ENCODE measurements around the gene TMA7B.

Gene TMA7B

DNA sequence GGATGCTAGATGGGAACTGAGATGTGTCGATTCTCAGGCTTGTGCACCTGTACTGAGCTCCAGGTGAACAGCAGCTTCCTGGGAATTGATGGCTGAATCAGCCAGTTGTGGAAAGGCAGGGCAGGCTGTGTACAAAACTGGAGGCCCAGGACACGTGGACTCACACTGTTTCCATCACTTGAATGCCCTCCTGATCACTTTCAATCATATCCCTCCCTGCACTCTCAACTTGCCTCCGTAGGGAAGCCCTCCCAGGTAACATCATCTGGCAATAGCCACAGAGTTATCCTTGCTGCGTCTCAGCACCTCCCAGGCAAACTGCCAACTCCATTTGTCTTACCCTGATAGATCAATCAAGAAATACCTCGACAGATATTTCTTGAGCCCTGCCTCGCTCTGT, 44.6 kb downstream of the TMA7B start:
- no peak for DNase-seq

DNA sequence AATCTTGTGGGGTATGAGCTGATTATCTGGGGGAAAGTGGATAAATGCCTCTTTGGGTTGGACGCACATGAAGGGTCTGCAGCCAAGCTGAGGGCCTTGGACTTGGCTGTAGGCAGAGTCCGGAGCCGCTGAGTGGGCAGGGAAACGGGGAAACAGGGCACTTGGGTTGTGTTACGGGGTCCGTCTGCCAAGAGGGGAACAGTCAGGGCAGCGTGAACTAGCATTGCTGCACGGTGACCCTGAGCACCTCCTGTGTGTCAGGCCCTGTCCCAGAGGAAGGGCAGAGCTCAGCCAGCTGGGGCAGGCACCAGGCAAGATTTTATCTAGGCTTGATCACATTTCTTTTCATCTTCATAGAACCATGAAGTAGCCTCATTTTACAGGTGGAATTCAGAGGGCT, 46.4 kb downstream of the TMA7B start:
- no peak for DNase-seq

- DNase-seq, result no peak
Measured at GRCh38 chr22:40007853-40008710, 47.9 kb downstream of the TMA7B start.

DNA sequence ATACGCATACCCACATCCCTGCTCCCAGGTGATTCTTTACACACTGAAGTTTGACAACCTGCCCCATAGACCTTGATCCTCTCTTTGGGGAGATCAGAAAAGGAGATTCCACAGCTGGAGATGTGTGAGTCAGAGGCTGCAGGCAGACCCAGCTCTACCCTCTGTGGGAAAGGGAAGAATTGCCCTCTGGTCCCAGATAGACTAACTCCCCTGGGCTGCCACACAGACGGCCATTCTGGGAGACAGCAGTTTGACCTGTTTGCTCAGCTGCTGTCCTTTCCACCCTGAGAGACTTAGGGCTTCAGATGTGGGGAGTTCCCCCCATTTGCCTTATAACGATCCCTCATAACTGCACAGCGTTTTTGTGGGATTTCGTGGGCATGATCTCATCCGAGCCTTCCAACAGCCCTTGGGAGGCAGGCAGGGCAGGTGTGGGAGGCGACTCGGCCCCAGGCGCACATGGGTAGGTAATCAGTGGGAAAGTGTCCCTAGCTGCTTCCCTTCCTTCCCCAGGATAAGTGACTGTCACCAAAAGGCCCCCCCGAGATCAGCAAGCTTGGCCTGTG, 48.6 kb downstream of the TMA7B start:
- DNase-seq, result no peak

GRCh38 chr22:40009292-40009774, 49.1 kb downstream of the TMA7B start:
- no peak for DNase-seq

GRCh38 chr22:40009951-40010671, 49.9 kb downstream of the TMA7B start:
- no peak for DNase-seq

GRCh38 chr22:40010746-40011145, 50.5 kb downstream of the TMA7B start:
- DNase-seq, result no peak
